OCI-LY7 (cell line): ENCODE measurements around the gene HBE1.

Source experiments
- CTCF ChIP-seq: fragments of 200-600 bp; sonication (generic); conservative IDR thresholded peaks from 2 replicates; pipeline ENCODE4 v1.5.1; 2014; ENCODE audit warnings: mild to moderate bottlenecking, antibody characterized with exemption, low read length, moderate library complexity, mixed read lengths
- EZH2phosphoT487 ChIP-seq: fragments of 200-600 bp; sonication (generic); IDR thresholded peaks from 2 replicates; pipeline ENCODE4 v1.6.1; 2018; ENCODE audit warnings: low read depth, borderline replicate concordance, mild to moderate bottlenecking, mixed run types, antibody characterized with exemption, low read length, moderate library complexity, mixed read lengths

GRCh38 chr11:5300251-5300650, 30.5 kb upstream of the HBE1 start:
- TF ChIP-seq CTCF (no peak), EZH2phosphoT487 (no peak)
